Kidney (tissue), 14 donors: Measurements from ENCODE around the gene TMPRSS11D. TPM values are rescaled to one million over a fixed set of nuclear protein-coding genes. Genes with fewer than 3 reads are reported as not detected.

Experiments
- DNase-seq, 5 donors: peaks; one replicate each; pipeline ENCODE4 v3.0.0-alpha.2; 2013 to 2020
- FAIRE-seq: peaks from 2 replicates; lab custom pipeline; 2012; peaks lifted over from hg19 to GRCh38; lab: Jason Lieb, UNC
- H3K27ac ChIP-seq, 2 donors: one replicate each; pipeline ENCODE4 v1.7.0; 2013; ENCODE audit warnings: low read depth in 2 of 2, low read length in 2 of 2, inconsistent platforms in 1 of 2
- H3K27me3 ChIP-seq: one replicate; pipeline ENCODE4 v1.7.1; 2013; ENCODE audit warnings: low read length, inconsistent platforms; ENCODE audit not compliant: control insufficient read depth, insufficient read depth
- H3K36me3 ChIP-seq, 3 donors: one replicate each; pipeline versions ENCODE4 v1.7.0 to v1.7.1; 2013; ENCODE audit warnings: low read length in 3 of 3, control low read depth in 1 of 3, inconsistent platforms in 1 of 3; ENCODE audit not compliant: insufficient read depth in 3 of 3, control insufficient read depth in 2 of 3
- H3K4me1 ChIP-seq, 3 donors: one replicate each; pipeline versions ENCODE4 v1.7.0 to v1.7.1; 2013; ENCODE audit warnings: low read length in 3 of 3, inconsistent platforms in 1 of 3, low read depth in 1 of 3; ENCODE audit not compliant: control insufficient read depth in 2 of 3, insufficient read depth in 2 of 3
- H3K4me3 ChIP-seq, 3 donors: one replicate each; pipeline versions ENCODE4 v1.7.0 to v1.8.1; 2013; ENCODE audit warnings: low read length in 3 of 3, control low read depth in 1 of 3, inconsistent platforms in 1 of 3
- H3K9ac ChIP-seq, 3 donors: one replicate each; pipeline versions ENCODE4 v1.7.0 to v1.7.1; 2013; ENCODE audit warnings: low read length in 3 of 3, control low read depth in 1 of 3, inconsistent platforms in 1 of 3
- H3K9me3 ChIP-seq, 3 donors: one replicate each; pipeline versions ENCODE4 v1.7.0 to v1.7.1; 2013; ENCODE audit warnings: low read length in 3 of 3, control low read depth in 1 of 3, inconsistent platforms in 1 of 3; ENCODE audit not compliant: control insufficient read depth in 2 of 3, insufficient read depth in 1 of 3
- CTCF ChIP-seq: IDR thresholded peaks from 3 replicates; pipeline ENCODE4 v1.5.1; 2012; ENCODE audit warnings: mild to moderate bottlenecking, moderate library complexity, borderline replicate concordance; ENCODE audit not compliant: insufficient read depth; ENCODE audit errors: extremely low read depth
- intact Hi-C: fragments of 100-400 bp; cut with DNase I; formaldehyde crosslinking; loops from one replicate; pipeline ENCODE4 v1.11.1; 2022
- polyA plus RNA-seq: library from polyadenylated mRNA; stranded (reverse); fragments of 350-450 nt; fragmentation: Illumina TruSeq; extraction: RNeasy Lipid Tissue Mini Kit (QIAGEN cat#74804); gene quantifications from one replicate; pipeline ENCODE4 v1.2.3, GENCODE V29; 2014; ENCODE audit warnings: low read depth, low replicate concordance; ENCODE audit not compliant: insufficient read depth
- total RNA-seq: library from RNA; stranded (reverse); fragmentation: NEBNext Ultra II Directional; extraction: Animal tissue kit (Norgen Biotek cat#: 25700); gene quantifications from one replicate; pipeline ENCODE4 v1.2.1, GENCODE V29; 2021
- donor health status: control.
- donor health status: control.
- donor health status: control.
- donor health status: control.
- donor health status: control.
- donor health status: DM: yes; HTN: yes; CAD: no.
- donor health status: Normal renal cell carcinoma (clear cell type).

Gene TMPRSS11D
- total and polyA plus RNA-seq, 2 donors from 2014 or later: not detected

- FAIRE-seq: no peak
- Histone ChIP-seq H3K4me1 (no peaks in the 10 kb centered on the region), H3K27me3 (no peaks in the 10 kb centered on the region), H3K9ac (no peak overlapping the region), H3K4me3 (no peak overlapping the region), H3K27ac (no peak overlapping the region), H3K9me3 (no peaks in the 10 kb centered on the region), H3K36me3 (no peaks in the 10 kb centered on the region)
- TF ChIP-seq CTCF: no peak
- intact Hi-C loops: no loop called here
- no peak for DNase-seq
Measured at GRCh38 chr4:67892253-67892652, 8.5 kb upstream of the TMPRSS11D start.

DNA sequence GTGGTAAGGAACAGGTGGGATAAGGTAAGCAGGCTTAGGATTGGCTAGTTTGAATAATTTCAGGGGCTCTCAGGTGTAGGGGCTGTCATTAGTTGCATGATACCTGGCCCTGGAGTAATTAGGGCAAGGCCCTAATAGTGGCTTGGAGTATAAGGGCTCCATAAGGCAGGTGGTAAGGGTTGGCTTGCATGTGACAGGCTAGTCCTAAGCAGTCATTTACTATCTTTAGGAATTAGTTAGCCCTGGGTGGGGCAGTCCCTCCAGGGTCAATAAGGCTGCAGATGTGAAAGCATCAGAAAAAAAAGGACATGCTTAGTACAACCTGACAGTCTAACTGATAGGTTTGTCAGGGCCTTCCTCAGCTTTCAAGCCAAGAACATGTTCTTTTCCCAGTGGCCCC is 7.8 kb upstream of the TMPRSS11D start:
- no peak for TF ChIP-seq CTCF
- intact Hi-C loops: no loop called here
- no peaks in the 10 kb centered on the region for H3K27me3 ChIP-seq
- no peak for FAIRE-seq
- H3K27ac ChIP-seq: no peak overlapping the region
- H3K36me3 ChIP-seq: no peaks in the 10 kb centered on the region
- DNase-seq: no peak
- H3K4me3 ChIP-seq: no peak overlapping the region
- H3K4me1 ChIP-seq: no peaks in the 10 kb centered on the region
- H3K9ac ChIP-seq: no peak overlapping the region
- no peaks in the 10 kb centered on the region for H3K9me3 ChIP-seq

DNA sequence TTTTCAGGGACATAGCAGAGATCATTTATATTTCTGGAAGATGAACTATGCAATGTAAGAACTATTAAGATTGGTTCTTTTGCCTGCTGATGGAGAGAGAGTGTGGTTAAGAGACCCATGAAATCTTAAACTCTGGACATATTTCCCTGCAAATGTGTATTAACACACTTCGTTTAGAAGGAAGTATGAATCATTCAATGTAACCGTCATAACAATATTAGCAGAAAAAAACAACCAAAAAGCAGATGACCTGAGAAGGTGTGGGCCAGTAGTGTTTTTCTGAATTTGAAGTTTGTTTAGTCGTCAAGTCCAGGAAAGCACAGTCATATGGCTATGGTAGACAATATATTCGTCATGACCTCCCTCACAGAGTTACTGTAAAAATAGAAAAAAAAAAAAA is 2.5 kb upstream of the TMPRSS11D start:
- Histone ChIP-seq H3K27ac (no peak overlapping the region), H3K27me3 (no peaks in the 10 kb centered on the region), H3K36me3 (no peaks in the 10 kb centered on the region), H3K4me1 (no peaks in the 10 kb centered on the region), H3K4me3 (no peak overlapping the region), H3K9ac (no peak overlapping the region), H3K9me3 (no peaks in the 10 kb centered on the region)
- intact Hi-C loops: no loop called here
- no peak for TF ChIP-seq CTCF
- no peak for FAIRE-seq
- DNase-seq: no peak

DNA sequence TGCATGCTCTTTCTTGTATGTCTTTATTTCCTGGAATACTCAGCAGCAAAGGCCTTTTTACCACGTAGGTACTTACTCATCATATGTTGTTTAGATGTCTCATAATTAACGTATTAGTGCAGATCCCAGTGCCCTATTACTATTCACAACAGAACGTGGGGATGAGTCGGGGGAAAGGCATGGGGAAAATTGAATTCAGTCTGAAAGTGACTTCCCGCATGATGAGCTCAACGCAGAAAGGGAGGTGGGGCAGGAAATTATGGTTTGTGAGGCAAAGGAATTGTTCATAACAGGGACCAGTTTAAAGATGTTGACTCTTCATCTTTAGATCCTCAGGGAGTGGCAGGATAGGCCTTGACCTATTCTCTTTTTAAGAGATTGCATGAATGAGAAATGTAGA is 2.0 kb upstream of the TMPRSS11D start:
- Histone ChIP-seq H3K36me3 (no peaks in the 10 kb centered on the region), H3K4me1 (no peaks in the 10 kb centered on the region), H3K27me3 (no peaks in the 10 kb centered on the region), H3K27ac (no peak overlapping the region), H3K9me3 (no peaks in the 10 kb centered on the region), H3K4me3 (no peak overlapping the region), H3K9ac (no peak overlapping the region)
- FAIRE-seq: no peak
- intact Hi-C loops: no loop called here
- DNase-seq: no peak
- no peak for TF ChIP-seq CTCF
